K562 (cell line): ENCODE data around the gene HDHD3. TPM values are rescaled to one million over a fixed set of nuclear protein-coding genes. Genes with fewer than 3 reads are reported as not detected.
A peak's percentile ranks its signal among the peaks of the same experiment; 100 is the strongest.

Source experiments
- AFF4 ChIP-seq: sonication (generic); formaldehyde crosslinking; IDR thresholded peaks from 2 replicates; pipeline ENCODE4 v1.8.0; 2023; ENCODE audit warnings: mild to moderate bottlenecking, missing genetic modification reagents
- BHLHE40 ChIP-seq: IDR thresholded peaks from 2 replicates; pipeline ENCODE4 v1.6.1; 2011; ENCODE audit warnings: low read length, improper control_type of control experiment
- CCAR2 ChIP-seq: fragments of 200-400 bp; formaldehyde crosslinking; IDR thresholded peaks from 2 replicates; pipeline ENCODE4 v1.6.1; 2017; ENCODE audit warnings: mild to moderate bottlenecking, low read depth, low read length
- EP300 ChIP-seq: IDR thresholded peaks from 2 replicates; pipeline ENCODE4 v1.6.1; 2012; ENCODE audit warnings: low read length, improper control_type of control experiment
- EP400 ChIP-seq: fragments of 450-650 bp; IDR thresholded peaks from 2 replicates; pipeline ENCODE4 v1.6.1; 2017; ENCODE audit warnings: antibody characterized with exemption, mild to moderate bottlenecking, moderate library complexity
- KDM1A ChIP-seq, 2 experiments: fragments of 450-650 bp; IDR thresholded peaks; 2 replicates each; pipeline ENCODE4 v1.6.1; 2016; ENCODE audit warnings: mild to moderate bottlenecking in 2 of 2
- MEIS2 ChIP-seq: fragments of 450-650 bp; IDR thresholded peaks from 2 replicates; pipeline ENCODE4 v1.6.1; 2014; ENCODE audit warnings: mild to moderate bottlenecking; ENCODE audit not compliant: partially characterized antibody
- NCOA2 ChIP-seq, 2 experiments: fragments of 450-650 bp; IDR thresholded peaks; 2 replicates each; pipeline ENCODE4 v1.6.1; 2018; ENCODE audit warnings: mild to moderate bottlenecking in 2 of 2, moderate library complexity in 1 of 2; ENCODE audit not compliant: partially characterized antibody in 2 of 2
- NFIX ChIP-seq: fragments of 250-450 bp; sonication (Bioruptor Pico); IDR thresholded peaks from 2 replicates; pipeline ENCODE4 v1.4.0; 2020; ENCODE audit warnings: low read depth, mild to moderate bottlenecking, moderate library complexity
- NR4A1 ChIP-seq, 2 experiments: fragments of 250-450 bp in 1 of 2; fragments of 450-650 bp in 1 of 2; sonication (Bioruptor Pico) in 1 of 2; IDR thresholded peaks; 2 replicates each; pipeline versions ENCODE4 v1.4.0 to v1.6.1; 2016 to 2020; ENCODE audit warnings: mild to moderate bottlenecking in 2 of 2, missing compliant biosample characterization in 1 of 2, missing genetic modification characterization in 1 of 2, moderate library complexity in 1 of 2
- NRF1 ChIP-seq, 2 experiments: fragments of 450-650 bp; IDR thresholded peaks in 1 of 2; conservative IDR thresholded peaks in 1 of 2; 2 replicates each; pipeline ENCODE4 v1.6.1; 2014; ENCODE audit warnings: mild to moderate bottlenecking in 2 of 2
- PBX2 ChIP-seq, 2 experiments: IDR thresholded peaks in 1 of 2; conservative IDR thresholded peaks in 1 of 2; 2 replicates each; pipeline ENCODE4 v1.6.1; 2016; ENCODE audit warnings: low read depth in 2 of 2, mild to moderate bottlenecking in 1 of 2, missing compliant biosample characterization in 1 of 2, missing genetic modification characterization in 1 of 2, moderate library complexity in 1 of 2
- RBBP5 ChIP-seq: fragments of 200-600 bp; sonication (generic); IDR thresholded peaks from 2 replicates; pipeline ENCODE4 v1.6.1; 2012; ENCODE audit warnings: borderline replicate concordance, mild to moderate bottlenecking, low read length, control low read depth, inconsistent platforms; ENCODE audit not compliant: insufficient read depth, poor library complexity, severe bottlenecking
- USF2 ChIP-seq: sonication (generic); formaldehyde crosslinking; IDR thresholded peaks from 2 replicates; pipeline ENCODE4 v1.5.0; 2020; ENCODE audit warnings: missing genetic modification reagents
- ZBTB11 ChIP-seq, 3 experiments: fragments of 200-800 bp in 1 of 3; fragments of 250-450 bp in 1 of 3; fragments of 450-650 bp in 1 of 3; sonication (Bioruptor Pico) in 1 of 3; sonication (Bioruptor generic) in 1 of 3; formaldehyde crosslinking in 1 of 3; IDR thresholded peaks; 2 replicates each; pipeline versions ENCODE4 v1.6.1 to v1.8.0; 2016 to 2022; ENCODE audit warnings: mild to moderate bottlenecking in 2 of 3, missing genetic modification characterization in 2 of 3, missing compliant biosample characterization in 1 of 3, moderate library complexity in 1 of 3
- polyA plus RNA-seq, 8 experiments: library from polyadenylated mRNA; depleted of rRNA in 4 of 8; stranded (reverse) in 5 of 8; unstranded in 3 of 8; fragments of >200 nt; fragmentation: Nextera tagmentation in 2 of 8; fragmentation: Illumina TruSeq in 1 of 8; extraction: Ambion mirVana in 2 of 8; extraction: Trizol in 1 of 8; gene quantifications; 2 replicates each; pipeline versions ENCODE4 v1.2.1 to v1.2.3, GENCODE V29; 2011 to 2014; ENCODE audit warnings: inconsistent platforms in 1 of 8, missing spikeins in 1 of 8
- total RNA-seq, 7 experiments: library from RNA; depleted of rRNA in 6 of 7; stranded (reverse); fragments of >200 nt in 6 of 7; fragmentation: Illumina TruSeq in 2 of 7; extraction: Trizol in 2 of 7; gene quantifications; 2 replicates each; pipeline versions ENCODE4 v1.2.1 to v1.2.3, GENCODE V29; 2011 to 2021; ENCODE audit warnings: low replicate concordance in 1 of 7

HDHD3 gene
- total and polyA plus RNA-seq, 9 of the 15 experiments (the other 6 are each of a cell fraction or from before 2014, with no cell fraction given) = 1.1 to 19.1 (median 10.9) TPM

- no peak for TF ChIP-seq NR4A1 (CRISPR knock-in tag; IDR thresholded peaks at IDR 0.05)
- TF ChIP-seq NR4A1 (tag; IDR thresholded peaks at IDR 0.05) = peak; percentile 60; the same call in 1 of the 2 replicates
- peak; percentile 45 for TF ChIP-seq USF2 (CRISPR knock-in tag)
- TF ChIP-seq NFIX (CRISPR knock-in tag) = peak; percentile 78
- peak; percentile 14 to 42; a peak in 1 of 4 replicates for TF ChIP-seq KDM1A (IDR thresholded peaks at IDR 0.05)
- 0 out of 2 replicates have a peak, but pooled peaks have one; percentile 15 for TF ChIP-seq EP400
- TF ChIP-seq BHLHE40 = no peak
- TF ChIP-seq EP300 = peak; percentile 6; the same call in 1 of the 2 replicates
- TF ChIP-seq PBX2 (CRISPR knock-in tag; IDR thresholded peaks at IDR 0.05; ENCODE audit: low read depth) = no peak
- peak; percentile 67 for TF ChIP-seq PBX2 (tag; conservative IDR thresholded peaks at IDR 0.05; ENCODE audit: low read depth)
- TF ChIP-seq ZBTB11 (CRISPR knock-in tag; IDR thresholded peaks at IDR 0.05) = peak in 1 of 3 experiments; percentile 80; a peak in 2 of 6 replicates
- TF ChIP-seq AFF4 (CRISPR knock-in tag) = no peak
- peak; percentile 83 for TF ChIP-seq MEIS2
- TF ChIP-seq RBBP5 = peak; percentile 48
- TF ChIP-seq NCOA2 (IDR thresholded peaks at IDR 0.05; ENCODE audit: partially characterized antibody in 2 of 2) = no peak
- peak; percentile 38 to 57; a peak in 3 of 4 replicates for TF ChIP-seq NRF1 (conservative IDR thresholded peaks at IDR 0.05 in 1 of 2, IDR thresholded peaks at IDR 0.05 in 1 of 2)
- TF ChIP-seq CCAR2 = no peak
Observed at GRCh38 chr9:113343732-113344231, 33.0 kb downstream of the HDHD3 start (continued).
